NCI-H524 (cell line): ENCODE measurements around the gene PUDP.
"Not testable (repeated sequence)": the region's sequence is repeated elsewhere in the genome, so short reads cannot be mapped to it uniquely, and the experiment has no call there.

Source experiments
- DNase-seq, 2 experiments: peaks; one replicate each; lab custom pipeline; 2025; lab: John Stamatoyannopoulos, UW

PUDP gene

GRCh38 chrX:7074148-7074907 is 73.6 kb downstream of the PUDP start:
- no peak for DNase-seq

GRCh38 chrX:7073336-7073735 is 74.6 kb downstream of the PUDP start:
- DNase-seq, result no peak

GRCh38 chrX:7072856-7073255 is 75.1 kb downstream of the PUDP start:
- no peak for DNase-seq

- no peak for DNase-seq
Observed at GRCh38 chrX:7071390-7071789, 76.6 kb downstream of the PUDP start.

- no peak for DNase-seq
Observed at GRCh38 chrX:7069556-7069955, 78.4 kb downstream of the PUDP start.

- DNase-seq, result no peak
Observed at GRCh38 chrX:7068939-7069367, 79.0 kb downstream of the PUDP start.

- DNase-seq, result no peak
Observed at GRCh38 chrX:7067256-7067655, 80.7 kb downstream of the PUDP start.

GRCh38 chrX:7065473-7065872 is 82.5 kb downstream of the PUDP start:
- DNase-seq, result no peak

GRCh38 chrX:7062903-7063302 is 85.0 kb downstream of the PUDP start:
- no peak for DNase-seq

- no peak for DNase-seq
Observed at GRCh38 chrX:7062276-7062675, 85.7 kb downstream of the PUDP start.

- DNase-seq, result no peak
Observed at GRCh38 chrX:7061429-7061828, 86.5 kb downstream of the PUDP start.

- DNase-seq, result no peak
Observed at GRCh38 chrX:7060444-7060843, 87.5 kb downstream of the PUDP start.

GRCh38 chrX:7059859-7060258 is 88.1 kb downstream of the PUDP start:
- no peak for DNase-seq

GRCh38 chrX:7059214-7059838 is 88.6 kb downstream of the PUDP start:
- no peak for DNase-seq

- no peak for DNase-seq
Observed at GRCh38 chrX:7055386-7056137, 92.4 kb downstream of the PUDP start.

GRCh38 chrX:7054219-7055216 is 93.4 kb downstream of the PUDP start:
- DNase-seq, result no peak

- DNase-seq, result no peak
Observed at GRCh38 chrX:7052541-7052940, 95.4 kb downstream of the PUDP start.

GRCh38 chrX:7050271-7050670 is 97.7 kb downstream of the PUDP start:
- no peak for DNase-seq

- DNase-seq, result peak in 1 of 2 experiments; percentile 7
Observed at GRCh38 chrX:7047951-7048350, 100.0 kb downstream of the PUDP start.

- DNase-seq, result no peak
Observed at GRCh38 chrX:7045238-7045955, 102.6 kb downstream of the PUDP start.

- not testable (repeated sequence) for DNase-seq
Observed at GRCh38 chrX:7043796-7044433, 104.0 kb downstream of the PUDP start.
